Fibroblast of lung (primary cell): Measurements from ENCODE around the gene CREB3. TPM values are rescaled to one million over a fixed set of nuclear protein-coding genes. Genes with fewer than 3 reads are reported as not detected.

ENCODE experiments used
- DNase-seq, 2 donors: peaks; one replicate each; pipeline versions ENCODE4 v3.0.0 to v3.0.0-alpha.2; 2010; ENCODE audit warnings: low read depth in 2 of 2
- H2AFZ ChIP-seq: 2 replicates; pipeline ENCODE4 v1.5.1; 2012; ENCODE audit warnings: low read length, control low read depth, inconsistent platforms
- H3K27ac ChIP-seq: 2 replicates; pipeline ENCODE4 v1.5.1; 2011; ENCODE audit warnings: low read length, control low read depth; ENCODE audit not compliant: insufficient read depth
- H3K27me3 ChIP-seq: 2 replicates; pipeline ENCODE4 v1.5.1; 2011; ENCODE audit warnings: mild to moderate bottlenecking, low read length; ENCODE audit not compliant: control insufficient read depth, insufficient read depth
- H3K36me3 ChIP-seq: 2 replicates; pipeline ENCODE4 v1.5.1; 2011; ENCODE audit warnings: low read length; ENCODE audit not compliant: control insufficient read depth, insufficient read depth
- H3K4me1 ChIP-seq: 2 replicates; pipeline ENCODE4 v1.5.1; 2011; ENCODE audit warnings: low read length; ENCODE audit not compliant: control insufficient read depth, insufficient read depth; ENCODE audit errors: extremely low read depth
- H3K4me2 ChIP-seq: 2 replicates; pipeline ENCODE4 v1.5.1; 2011; ENCODE audit warnings: low read length, control low read depth; ENCODE audit not compliant: insufficient read depth; ENCODE audit errors: extremely low read depth
- H3K4me3 ChIP-seq, 4 experiments: fragments of 200-600 bp in 1 of 4; sonication (generic) in 1 of 4; replicated peaks in 1 of 4; 2 replicates each; pipeline ENCODE4 v1.5.1; 2011 to 2016; ENCODE audit warnings: low read length in 4 of 4, low read depth in 3 of 4, mild to moderate bottlenecking in 3 of 4, control low read depth in 2 of 4, inconsistent platforms in 1 of 4, mixed read lengths in 1 of 4; ENCODE audit not compliant: insufficient read depth in 1 of 4; ENCODE audit errors: control extremely low read depth in 1 of 4
- H3K79me2 ChIP-seq: 2 replicates; pipeline ENCODE4 v1.5.1; 2012; ENCODE audit warnings: mild to moderate bottlenecking, low read length, inconsistent platforms; ENCODE audit not compliant: control insufficient read depth, insufficient read depth
- H3K9ac ChIP-seq: 2 replicates; pipeline ENCODE4 v1.5.1; 2011; ENCODE audit warnings: mild to moderate bottlenecking, low read length, control low read depth; ENCODE audit not compliant: insufficient read depth
- H3K9me3 ChIP-seq: 2 replicates; pipeline ENCODE4 v1.5.1; 2012; ENCODE audit warnings: low read depth, low read length; ENCODE audit not compliant: control insufficient read depth, insufficient read depth
- H4K20me1 ChIP-seq: 2 replicates; pipeline ENCODE4 v1.5.1; 2011; ENCODE audit warnings: low read length; ENCODE audit not compliant: control insufficient read depth, insufficient read depth; ENCODE audit errors: extremely low read depth
- EZH2 ChIP-seq: IDR thresholded peaks from 2 replicates; pipeline ENCODE4 v1.5.1; 2012; ENCODE audit warnings: low read length, control low read depth, mild to moderate bottlenecking; ENCODE audit errors: missing control alignments
- polyA plus RNA-seq, 2 donors: library from polyadenylated mRNA; depleted of rRNA in 1 of 2; stranded (reverse) in 1 of 2; unstranded in 1 of 2; fragments of >200 nt; gene quantifications; 2 replicates each; pipeline ENCODE4 v1.2.1, GENCODE V29; 2011 to 2012; ENCODE audit warnings: missing spikeins in 1 of 2
- total RNA-seq: library from RNA; depleted of rRNA; stranded (reverse); fragments of >200 nt; gene quantifications from 2 replicates; pipeline ENCODE4 v1.2.1, GENCODE V29; 2014
- TF ChIP-seq, protein P1 (sequence below), 2 donors: IDR thresholded peaks in 1 of 2; conservative IDR thresholded peaks in 1 of 2; 1 replicate in 1 of 2; 2 replicates in 1 of 2; pipeline ENCODE4 v1.5.1; 2011 to 2012; ENCODE audit warnings: low read length in 2 of 2, control low read depth in 1 of 2, inconsistent platforms in 1 of 2, low read depth in 1 of 2, mild to moderate bottlenecking in 1 of 2

The CREB3 gene
- total and polyA plus RNA-seq, 2 donors (not counting 1 experiment from before 2014, with no cell fraction given) = 50.2 to 70.2 TPM

DNA sequence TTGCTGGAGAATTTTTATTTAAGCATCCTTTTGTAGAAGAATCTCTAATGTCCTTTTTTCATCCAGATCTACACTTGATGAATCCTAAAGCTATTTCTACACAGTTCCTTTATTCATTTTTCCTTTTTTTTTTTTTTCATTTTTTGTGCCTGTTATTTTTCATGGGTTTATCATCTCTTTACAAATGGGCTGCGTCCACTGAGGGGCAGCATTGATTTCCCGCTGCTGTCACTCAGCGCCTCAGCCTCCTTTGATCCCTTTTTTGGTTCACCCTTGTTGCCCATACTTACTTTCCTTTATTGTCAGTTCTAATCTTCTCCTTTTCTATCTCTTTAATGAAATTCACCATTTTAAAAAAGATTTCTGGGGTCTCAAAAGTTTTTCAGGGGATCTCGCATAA lies 27.3 kb downstream of the CREB3 start:
- no peak overlapping the region for H2AFZ ChIP-seq
- H3K9ac ChIP-seq = no peak overlapping the region
- no peak overlapping the region for H3K27ac ChIP-seq
- H3K36me3 ChIP-seq = no peaks in the 10 kb centered on the region
- no peak overlapping the region for H3K4me2 ChIP-seq
- no peaks in the 10 kb centered on the region for H3K79me2 ChIP-seq
- no peak for TF ChIP-seq EZH2
- TF ChIP-seq, protein P1, sequence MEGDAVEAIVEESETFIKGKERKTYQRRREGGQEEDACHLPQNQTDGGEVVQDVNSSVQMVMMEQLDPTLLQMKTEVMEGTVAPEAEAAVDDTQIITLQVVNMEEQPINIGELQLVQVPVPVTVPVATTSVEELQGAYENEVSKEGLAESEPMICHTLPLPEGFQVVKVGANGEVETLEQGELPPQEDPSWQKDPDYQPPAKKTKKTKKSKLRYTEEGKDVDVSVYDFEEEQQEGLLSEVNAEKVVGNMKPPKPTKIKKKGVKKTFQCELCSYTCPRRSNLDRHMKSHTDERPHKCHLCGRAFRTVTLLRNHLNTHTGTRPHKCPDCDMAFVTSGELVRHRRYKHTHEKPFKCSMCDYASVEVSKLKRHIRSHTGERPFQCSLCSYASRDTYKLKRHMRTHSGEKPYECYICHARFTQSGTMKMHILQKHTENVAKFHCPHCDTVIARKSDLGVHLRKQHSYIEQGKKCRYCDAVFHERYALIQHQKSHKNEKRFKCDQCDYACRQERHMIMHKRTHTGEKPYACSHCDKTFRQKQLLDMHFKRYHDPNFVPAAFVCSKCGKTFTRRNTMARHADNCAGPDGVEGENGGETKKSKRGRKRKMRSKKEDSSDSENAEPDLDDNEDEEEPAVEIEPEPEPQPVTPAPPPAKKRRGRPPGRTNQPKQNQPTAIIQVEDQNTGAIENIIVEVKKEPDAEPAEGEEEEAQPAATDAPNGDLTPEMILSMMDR (conservative IDR thresholded peaks at IDR 0.05 in 1 of 2, IDR thresholded peaks at IDR 0.05 in 1 of 2; ENCODE audit: low read depth in 1 of 2, low read length in 2 of 2) = no peak
- peaks cover 2% of the 10 kb centered on the region for H3K27me3 ChIP-seq
- peaks cover 7% of the 10 kb centered on the region for H3K4me1 ChIP-seq
- H3K4me3 ChIP-seq = no peak overlapping the region
- no peak for DNase-seq
- no peaks in the 10 kb centered on the region for H3K9me3 ChIP-seq
- H4K20me1 ChIP-seq = no peaks in the 10 kb centered on the region

DNA sequence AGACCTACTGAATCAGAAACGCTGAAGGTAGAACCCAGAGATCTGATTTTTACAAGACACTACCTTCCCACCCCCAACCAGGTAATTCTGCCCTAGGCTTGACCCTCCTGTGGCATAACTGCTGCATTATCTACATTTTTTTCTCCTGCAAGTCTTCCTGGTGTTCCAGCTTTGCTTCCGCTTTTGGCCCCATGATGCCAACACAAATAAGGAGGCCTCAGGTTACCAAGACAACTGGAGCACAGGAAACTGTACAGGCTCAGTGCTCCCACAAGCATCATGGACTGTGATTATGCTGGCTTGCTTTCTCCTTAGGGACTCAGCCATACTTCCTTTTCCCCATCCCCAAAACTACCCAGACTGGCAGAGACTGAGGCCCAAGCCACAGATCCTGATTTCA lies 28.2 kb downstream of the CREB3 start:
- Histone ChIP-seq H3K4me2 (no peak overlapping the region), H3K79me2 (no peaks in the 10 kb centered on the region), H3K27me3 (peaks cover 2% of the 10 kb centered on the region), H3K4me1 (peaks cover 7% of the 10 kb centered on the region), H4K20me1 (no peaks in the 10 kb centered on the region), H3K27ac (no peak overlapping the region), H3K9ac (no peak overlapping the region), H3K36me3 (no peaks in the 10 kb centered on the region), H3K9me3 (no peaks in the 10 kb centered on the region), H3K4me3 (no peak overlapping the region), H2AFZ (no peak overlapping the region)
- TF ChIP-seq EZH2 = no peak
- TF ChIP-seq, protein P1 (conservative IDR thresholded peaks at IDR 0.05 in 1 of 2, IDR thresholded peaks at IDR 0.05 in 1 of 2; ENCODE audit: low read depth in 1 of 2, low read length in 2 of 2) = no peak
- DNase-seq = peak in 1 of 2 donors; percentile 75

DNA sequence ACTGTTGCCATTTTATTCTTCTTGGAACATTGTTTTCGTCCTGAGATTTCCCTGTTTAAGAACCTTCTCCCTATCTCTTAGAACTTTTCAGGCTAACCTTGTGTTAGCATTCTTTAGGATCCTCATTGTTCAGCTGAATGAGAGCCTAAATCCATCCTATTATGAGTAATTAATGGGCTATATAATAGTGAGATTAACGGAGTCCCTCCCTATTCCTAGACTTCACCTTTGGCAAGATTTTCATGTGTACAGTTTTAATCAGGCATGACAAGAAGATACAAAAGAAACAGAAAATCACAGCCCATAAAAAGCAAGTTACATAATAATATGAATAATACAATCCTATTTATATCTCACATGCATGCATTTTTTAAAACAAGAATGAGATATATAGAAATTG lies 30.7 kb downstream of the CREB3 start:
- H2AFZ ChIP-seq = no peak overlapping the region

More for the DNA sequence above, 30.7 kb downstream of the CREB3 start:
- Histone ChIP-seq H3K4me3 (no peak overlapping the region), H3K9me3 (no peaks in the 10 kb centered on the region), H3K4me2 (no peak overlapping the region), H3K27me3 (no peaks in the 10 kb centered on the region), H3K79me2 (no peaks in the 10 kb centered on the region), H3K9ac (no peak overlapping the region), H4K20me1 (no peaks in the 10 kb centered on the region), H3K36me3 (no peaks in the 10 kb centered on the region), H3K4me1 (no peaks in the 10 kb centered on the region), H3K27ac (no peak overlapping the region)
- DNase-seq = no peak
- no peak for TF ChIP-seq EZH2
- TF ChIP-seq, protein P1 (conservative IDR thresholded peaks at IDR 0.05 in 1 of 2, IDR thresholded peaks at IDR 0.05 in 1 of 2; ENCODE audit: low read depth in 1 of 2, low read length in 2 of 2) = no peak
